ENCODE data around the gene PLPP3. TPM values are rescaled to one million over a fixed set of nuclear protein-coding genes. Genes with fewer than 3 reads are reported as not detected.

PLPP3 gene
- polyA plus RNA-seq, 1 of the 3 experiments (the other 2 are of a cell fraction), result 32.2 TPM

- Histone ChIP-seq H3K79me2 (ENCODE audit: insufficient read depth) (no peaks in the 10 kb centered on the region), H3F3A (replicated peaks; ENCODE audit: insufficient read depth) (no peaks in the 10 kb centered on the region), H3K4me3 (ENCODE audit: low read depth in 2 of 2, low read length in 1 of 2) (no peak overlapping the region), H3K4me1 (ENCODE audit: control insufficient read depth in 1 of 2, insufficient read depth in 2 of 2, low read depth in 1 of 2, low read length in 1 of 2) (peaks cover 0 to 60% of the 10 kb centered on the region in 2 experiments; a peak in 2 of 4 replicates), H4K20me1 (ENCODE audit: insufficient read depth) (no peaks in the 10 kb centered on the region), H3K9ac (no peak overlapping the region), H3K4me2 (no peak overlapping the region), H3K9me2 (no peaks in the 10 kb centered on the region), H3K27ac (ENCODE audit: low read depth in 2 of 2, low read length in 1 of 2) (peak overlapping the region in 1 of 2 experiments; percentile 76; a peak in 2 of 4 replicates), H2AFZ (ENCODE audit: low read depth) (no peak overlapping the region), H3K36me3 (replicated peaks in 1 of 2; ENCODE audit: control insufficient read depth in 1 of 2, insufficient read depth in 2 of 2, low read length in 1 of 2) (peaks cover 25 to 66% of the 10 kb centered on the region in 2 experiments), H3K27me3 (ENCODE audit: insufficient read depth) (no peaks in the 10 kb centered on the region), H3K9me3 (no peaks in the 10 kb centered on the region)
- ChIA-PET POLR2A (no interaction called here), CTCF (no interaction called here)
- DNase-seq, result no peak
- 56% methylated on average over 2 of the region's 2 CpGs for WGBS (ENCODE audit: low lambda C conversion rate)
- TF ChIP-seq, protein P1, sequence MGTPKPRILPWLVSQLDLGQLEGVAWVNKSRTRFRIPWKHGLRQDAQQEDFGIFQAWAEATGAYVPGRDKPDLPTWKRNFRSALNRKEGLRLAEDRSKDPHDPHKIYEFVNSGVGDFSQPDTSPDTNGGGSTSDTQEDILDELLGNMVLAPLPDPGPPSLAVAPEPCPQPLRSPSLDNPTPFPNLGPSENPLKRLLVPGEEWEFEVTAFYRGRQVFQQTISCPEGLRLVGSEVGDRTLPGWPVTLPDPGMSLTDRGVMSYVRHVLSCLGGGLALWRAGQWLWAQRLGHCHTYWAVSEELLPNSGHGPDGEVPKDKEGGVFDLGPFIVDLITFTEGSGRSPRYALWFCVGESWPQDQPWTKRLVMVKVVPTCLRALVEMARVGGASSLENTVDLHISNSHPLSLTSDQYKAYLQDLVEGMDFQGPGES (IDR thresholded peaks at IDR 0.05; ENCODE audit: low read depth, low read length), result no peak
- TF ChIP-seq MEF2A (IDR thresholded peaks at IDR 0.05; ENCODE audit: borderline replicate concordance, low read depth) (no peak), EZH2phosphoT487 (IDR thresholded peaks at IDR 0.05; ENCODE audit: borderline replicate concordance, low read depth) (no peak), JUND (IDR thresholded peaks at IDR 0.05) (no peak), ELF1 (IDR thresholded peaks at IDR 0.05) (no peak), EP300 (IDR thresholded peaks at IDR 0.05; ENCODE audit: borderline replicate concordance in 1 of 2, low read depth in 1 of 2, low read length in 1 of 2) (no peak), SIN3A (IDR thresholded peaks at IDR 0.05; ENCODE audit: borderline replicate concordance, low read depth, low read length) (no peak), TEAD4 (IDR thresholded peaks at IDR 0.05; ENCODE audit: borderline replicate concordance, insufficient read depth) (no peak), YY1 (IDR thresholded peaks at IDR 0.05; ENCODE audit: low read depth) (no peak), MXI1 (IDR thresholded peaks at IDR 0.05; ENCODE audit: low read depth, low read length) (no peak), SMC3 (IDR thresholded peaks at IDR 0.05; ENCODE audit: low read depth, low read length) (no peak), MAX (IDR thresholded peaks at IDR 0.05; ENCODE audit: low read depth) (no peak)
- TF ChIP-seq, protein P2, sequence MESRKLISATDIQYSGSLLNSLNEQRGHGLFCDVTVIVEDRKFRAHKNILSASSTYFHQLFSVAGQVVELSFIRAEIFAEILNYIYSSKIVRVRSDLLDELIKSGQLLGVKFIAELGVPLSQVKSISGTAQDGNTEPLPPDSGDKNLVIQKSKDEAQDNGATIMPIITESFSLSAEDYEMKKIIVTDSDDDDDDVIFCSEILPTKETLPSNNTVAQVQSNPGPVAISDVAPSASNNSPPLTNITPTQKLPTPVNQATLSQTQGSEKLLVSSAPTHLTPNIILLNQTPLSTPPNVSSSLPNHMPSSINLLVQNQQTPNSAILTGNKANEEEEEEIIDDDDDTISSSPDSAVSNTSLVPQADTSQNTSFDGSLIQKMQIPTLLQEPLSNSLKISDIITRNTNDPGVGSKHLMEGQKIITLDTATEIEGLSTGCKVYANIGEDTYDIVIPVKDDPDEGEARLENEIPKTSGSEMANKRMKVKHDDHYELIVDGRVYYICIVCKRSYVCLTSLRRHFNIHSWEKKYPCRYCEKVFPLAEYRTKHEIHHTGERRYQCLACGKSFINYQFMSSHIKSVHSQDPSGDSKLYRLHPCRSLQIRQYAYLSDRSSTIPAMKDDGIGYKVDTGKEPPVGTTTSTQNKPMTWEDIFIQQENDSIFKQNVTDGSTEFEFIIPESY (IDR thresholded peaks at IDR 0.05; ENCODE audit: borderline replicate concordance, low read depth), result no peak
- TF ChIP-seq, protein P3, sequence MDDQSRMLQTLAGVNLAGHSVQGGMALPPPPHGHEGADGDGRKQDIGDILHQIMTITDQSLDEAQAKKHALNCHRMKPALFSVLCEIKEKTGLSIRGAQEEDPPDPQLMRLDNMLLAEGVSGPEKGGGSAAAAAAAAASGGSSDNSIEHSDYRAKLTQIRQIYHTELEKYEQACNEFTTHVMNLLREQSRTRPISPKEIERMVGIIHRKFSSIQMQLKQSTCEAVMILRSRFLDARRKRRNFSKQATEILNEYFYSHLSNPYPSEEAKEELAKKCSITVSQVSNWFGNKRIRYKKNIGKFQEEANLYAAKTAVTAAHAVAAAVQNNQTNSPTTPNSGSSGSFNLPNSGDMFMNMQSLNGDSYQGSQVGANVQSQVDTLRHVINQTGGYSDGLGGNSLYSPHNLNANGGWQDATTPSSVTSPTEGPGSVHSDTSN (IDR thresholded peaks at IDR 0.05), result no peak
- TF ChIP-seq, protein P4, sequence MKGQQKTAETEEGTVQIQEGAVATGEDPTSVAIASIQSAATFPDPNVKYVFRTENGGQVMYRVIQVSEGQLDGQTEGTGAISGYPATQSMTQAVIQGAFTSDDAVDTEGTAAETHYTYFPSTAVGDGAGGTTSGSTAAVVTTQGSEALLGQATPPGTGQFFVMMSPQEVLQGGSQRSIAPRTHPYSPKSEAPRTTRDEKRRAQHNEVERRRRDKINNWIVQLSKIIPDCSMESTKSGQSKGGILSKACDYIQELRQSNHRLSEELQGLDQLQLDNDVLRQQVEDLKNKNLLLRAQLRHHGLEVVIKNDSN (IDR thresholded peaks at IDR 0.05; ENCODE audit: borderline replicate concordance, low read depth), result no peak
Measured at GRCh38 chr1:56496158-56496557, 83.2 kb downstream of the PLPP3 start.

Measured in SK-N-SH (cell line).